ENCODE measurements around the gene SLC26A11.

SLC26A11 gene

DNA sequence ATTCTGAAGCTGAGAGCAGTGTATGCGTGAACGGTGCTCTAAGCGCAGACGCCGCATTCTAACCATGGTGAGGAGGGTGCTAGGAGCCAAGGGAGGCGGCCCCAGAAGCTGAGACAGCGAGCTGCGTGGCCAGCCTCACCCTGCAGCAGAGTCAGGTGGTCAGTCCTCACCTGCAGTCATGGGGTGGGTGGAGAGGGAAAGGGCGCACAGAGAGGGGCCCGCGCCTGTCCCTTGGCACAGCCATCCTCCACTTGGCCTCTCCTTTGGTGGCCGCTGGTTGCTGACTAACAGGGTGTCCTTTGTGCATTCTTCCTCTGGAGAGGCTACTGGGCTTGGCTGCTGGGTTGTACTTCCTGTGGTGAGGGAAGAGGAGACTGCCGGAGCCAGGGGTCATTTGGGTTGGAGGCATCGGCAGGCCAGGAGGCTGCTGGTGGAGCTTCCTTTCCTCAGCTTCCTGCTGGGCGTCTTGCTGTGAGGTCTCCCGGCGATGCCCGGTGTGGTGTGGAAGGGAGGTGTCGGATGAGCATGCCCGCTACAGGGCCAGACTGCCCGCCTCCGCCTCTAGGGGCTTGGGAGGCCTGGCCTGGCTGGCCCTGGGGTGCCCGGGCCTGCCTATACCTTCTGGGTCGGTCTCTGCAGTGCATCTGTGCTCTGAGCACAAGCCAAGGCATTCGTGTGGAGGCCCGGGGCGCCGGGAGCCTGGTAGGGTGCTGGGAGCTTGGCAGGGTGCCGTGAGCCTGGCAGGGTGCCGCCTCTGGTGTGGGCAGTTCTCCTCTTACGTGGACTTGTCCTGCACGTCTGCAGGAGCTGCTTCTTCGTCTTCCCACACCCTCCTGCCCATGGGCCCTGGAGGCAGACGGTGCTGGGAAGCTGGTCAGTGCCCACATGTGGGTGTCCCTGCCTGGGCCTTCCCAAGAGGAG is 57.8 kb downstream of the SLC26A11 start:
- in situ Hi-C loops (cut with MboI; ENCODE audit: low sequenced_read_pairs), result no loop called here

DNA sequence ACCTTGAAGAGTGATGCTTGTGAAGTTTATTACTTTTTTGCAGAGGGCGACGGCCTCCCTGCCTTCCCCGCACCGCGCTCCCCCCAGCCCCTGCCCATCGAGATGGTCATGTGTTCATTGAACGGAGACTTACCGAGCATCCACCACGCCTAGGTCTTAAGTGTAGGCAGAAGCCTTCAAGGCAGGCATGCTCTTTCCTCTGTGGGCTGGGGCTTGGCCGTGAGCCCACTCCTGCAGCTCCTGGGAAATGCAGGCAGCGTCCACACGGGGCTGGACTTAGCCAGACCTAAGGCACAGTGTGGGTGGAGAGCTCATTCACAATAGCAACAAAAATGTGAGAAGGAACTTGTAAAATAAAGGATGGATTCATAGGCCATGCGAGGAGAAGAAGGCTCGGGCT is 59.7 kb downstream of the SLC26A11 start:
- in situ Hi-C loops (cut with MboI; ENCODE audit: low sequenced_read_pairs), result no loop called here

DNA sequence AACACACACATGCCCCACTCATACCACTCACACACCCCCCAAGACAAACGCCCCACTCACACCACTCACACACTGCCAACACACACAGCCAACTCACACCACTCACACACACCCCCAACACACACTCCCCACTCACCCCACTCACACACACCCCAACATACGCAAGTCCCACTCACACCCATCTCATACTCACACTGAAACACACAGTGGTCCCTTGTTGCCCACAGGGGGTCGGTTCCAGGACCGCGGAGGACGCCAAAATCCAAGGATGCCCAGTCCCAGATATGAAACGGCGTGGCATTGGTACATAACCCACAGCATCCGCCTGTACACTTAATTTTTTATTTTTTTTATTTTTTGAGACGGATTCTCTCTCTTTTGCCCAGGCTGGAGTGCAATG is 61.3 kb downstream of the SLC26A11 start:
- in situ Hi-C loops (cut with MboI; ENCODE audit: low sequenced_read_pairs), result no loop called here

DNA sequence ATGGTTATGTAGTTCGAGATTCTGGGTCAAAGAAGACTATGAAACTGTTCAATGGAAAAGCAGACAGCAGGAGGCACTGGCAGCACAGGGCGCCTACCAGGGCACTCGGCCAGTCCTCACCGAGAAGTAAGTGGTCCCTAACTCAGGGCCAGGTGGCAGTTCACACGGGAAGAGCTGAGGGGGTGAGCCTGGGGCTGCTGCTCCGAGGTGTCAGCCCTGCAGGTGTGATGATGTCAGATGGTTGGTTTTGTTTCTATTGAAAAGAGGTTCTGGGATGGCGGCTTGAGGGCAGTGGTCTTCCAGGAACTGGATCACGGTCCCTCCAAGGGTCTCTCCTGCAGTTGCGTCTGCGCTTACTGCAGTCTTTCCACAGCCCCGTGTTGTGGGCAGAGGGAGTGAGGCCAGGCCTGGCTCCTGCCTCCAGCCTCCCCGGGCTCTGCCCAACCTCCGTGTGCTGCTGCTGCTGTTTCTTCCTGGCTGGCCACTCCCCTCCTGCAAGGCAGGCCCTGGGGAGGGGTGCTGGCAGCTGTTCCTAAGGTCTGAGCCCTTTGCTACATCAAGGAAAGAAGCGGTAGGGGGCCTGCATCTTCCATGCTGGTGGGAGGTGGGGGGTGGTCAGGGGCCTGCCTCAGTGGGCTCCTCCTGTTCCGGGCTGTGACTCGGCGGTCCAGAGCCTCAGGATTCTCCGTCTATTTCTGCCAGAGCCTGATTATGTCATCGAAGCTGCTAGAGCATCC is 63.1 kb downstream of the SLC26A11 start:
- in situ Hi-C loops (cut with MboI; ENCODE audit: low sequenced_read_pairs), result no loop called here

DNA sequence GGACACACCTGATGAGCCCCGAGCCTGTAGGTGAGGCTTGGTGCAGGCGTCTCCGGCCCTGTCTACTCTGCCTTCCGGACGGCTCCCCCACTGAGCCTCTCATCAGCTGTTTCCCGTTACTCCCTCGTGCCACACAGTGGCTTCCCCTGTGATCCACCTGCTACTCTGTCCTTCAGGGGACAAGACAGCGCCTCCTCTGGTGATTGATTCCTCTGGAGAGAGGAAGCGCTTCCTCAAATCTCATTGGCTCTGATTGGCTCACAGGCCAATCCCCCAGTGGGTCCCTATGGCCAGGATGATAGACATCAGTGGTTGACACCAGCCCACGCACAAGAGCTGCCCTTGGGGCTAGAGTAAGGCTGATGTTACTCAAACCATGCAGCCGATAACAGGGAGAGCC is 64.4 kb downstream of the SLC26A11 start:
- in situ Hi-C loops (cut with MboI; ENCODE audit: low sequenced_read_pairs), result no loop called here

DNA sequence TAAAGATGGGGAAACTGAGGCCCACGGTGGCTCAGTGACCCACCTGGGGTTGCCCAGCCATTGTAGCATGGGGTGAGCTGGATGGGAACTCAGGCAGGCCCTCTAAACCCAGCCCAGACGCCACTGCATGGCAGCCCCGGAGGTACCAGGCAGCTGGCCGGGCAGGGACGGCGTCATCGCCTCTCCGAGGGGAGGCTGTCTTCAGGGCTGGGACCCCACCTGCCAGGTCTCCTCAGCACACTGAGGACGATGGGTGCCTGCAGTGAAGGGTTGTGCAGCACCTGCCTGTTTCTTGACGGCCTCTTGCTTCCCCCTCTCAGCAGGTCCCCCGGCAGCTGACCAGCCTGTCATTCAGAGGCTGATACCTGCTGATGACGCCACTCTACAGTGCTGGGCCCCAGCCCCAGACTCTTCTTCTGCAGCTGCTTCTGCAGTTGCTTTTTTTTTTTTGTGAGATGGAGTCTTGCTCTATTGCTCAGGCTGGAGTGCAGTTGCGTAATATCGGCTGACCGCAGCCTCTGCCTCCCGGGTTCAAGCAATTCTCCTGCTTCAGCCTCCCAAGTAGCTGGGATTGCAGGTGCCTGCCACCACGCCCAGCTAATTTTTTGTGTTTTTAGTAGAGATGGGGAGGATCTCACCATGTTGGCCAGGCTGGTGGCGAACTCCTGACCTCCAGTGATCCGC is 65.2 kb downstream of the SLC26A11 start:
- in situ Hi-C loops (cut with MboI; ENCODE audit: low sequenced_read_pairs), result no loop called here

DNA sequence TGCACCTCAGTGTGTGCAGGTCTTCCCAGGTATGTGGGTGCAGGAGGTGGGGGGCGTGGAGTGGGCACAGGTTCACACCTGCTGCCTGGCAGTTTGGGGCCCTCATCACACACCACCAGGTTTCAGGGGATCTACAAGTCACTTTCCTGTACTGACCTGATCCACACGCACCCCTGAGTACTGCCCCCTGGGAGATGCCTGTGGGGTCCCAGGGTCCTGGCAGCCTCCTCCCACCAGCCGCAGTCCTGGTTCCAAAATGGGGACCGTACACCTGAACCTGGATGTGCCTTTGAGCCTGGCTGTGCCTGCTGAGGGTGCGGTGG is 66.4 kb downstream of the SLC26A11 start:
- in situ Hi-C loops (cut with MboI; ENCODE audit: low sequenced_read_pairs), result no loop called here

DNA sequence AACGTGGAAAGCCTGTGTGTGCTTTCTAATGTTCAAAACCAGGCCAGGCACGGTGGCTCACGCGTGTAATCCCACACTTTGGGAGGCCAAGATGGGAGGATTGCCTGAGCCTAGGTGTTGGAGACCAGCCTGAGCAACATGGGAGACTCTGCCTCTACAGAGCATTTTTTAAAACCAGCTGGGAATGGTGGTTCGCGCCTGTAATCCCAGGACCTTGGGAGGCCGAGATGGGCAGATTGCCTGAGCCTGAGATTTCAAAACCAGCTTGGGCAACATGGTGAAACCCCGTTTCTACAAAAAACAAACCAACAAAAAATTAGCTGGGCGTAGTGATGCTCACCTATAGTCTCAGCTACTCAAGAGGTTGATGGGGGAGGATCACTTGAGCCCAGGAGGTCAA is 66.8 kb downstream of the SLC26A11 start:
- in situ Hi-C loops (cut with MboI; ENCODE audit: low sequenced_read_pairs), result no loop called here

DNA sequence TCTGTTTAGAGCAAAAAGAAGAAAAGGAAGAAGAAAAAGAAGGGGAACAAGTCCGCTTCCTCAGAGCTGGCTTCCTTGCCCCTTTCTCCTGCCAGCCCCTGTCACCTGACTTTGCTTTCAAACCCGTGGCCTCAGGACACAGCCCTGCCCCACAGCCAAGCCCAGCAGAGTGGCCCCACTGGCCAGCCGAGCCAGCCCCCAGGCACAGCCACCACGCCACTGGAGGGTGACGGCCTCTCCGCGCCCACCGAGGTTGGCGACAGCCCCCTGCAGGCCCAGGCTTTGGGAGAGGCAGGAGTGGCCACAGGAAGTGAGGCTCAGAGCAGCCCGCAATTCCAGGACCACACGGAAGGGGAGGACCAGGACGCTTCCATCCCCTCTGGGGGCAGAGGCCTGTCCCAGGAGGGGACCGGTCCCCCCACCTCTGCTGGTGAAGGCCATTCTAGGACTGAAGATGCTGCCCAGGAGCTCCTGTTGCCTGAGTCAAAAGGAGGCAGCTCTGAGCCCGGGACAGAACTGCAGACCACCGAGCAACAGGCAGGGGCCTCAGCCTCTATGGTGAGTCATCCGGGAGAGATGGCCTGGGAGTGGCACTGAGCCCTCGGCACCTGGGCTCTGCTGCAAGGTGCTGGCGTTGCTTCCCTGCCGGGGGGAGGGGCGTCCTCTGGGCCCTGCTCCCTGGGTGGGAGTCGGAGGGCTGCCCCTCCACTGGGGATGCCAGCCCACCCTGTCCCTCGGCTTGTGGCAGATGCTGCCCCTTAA is 67.8 kb downstream of the SLC26A11 start:
- in situ Hi-C loops (cut with MboI; ENCODE audit: low sequenced_read_pairs), result no loop called here

DNA sequence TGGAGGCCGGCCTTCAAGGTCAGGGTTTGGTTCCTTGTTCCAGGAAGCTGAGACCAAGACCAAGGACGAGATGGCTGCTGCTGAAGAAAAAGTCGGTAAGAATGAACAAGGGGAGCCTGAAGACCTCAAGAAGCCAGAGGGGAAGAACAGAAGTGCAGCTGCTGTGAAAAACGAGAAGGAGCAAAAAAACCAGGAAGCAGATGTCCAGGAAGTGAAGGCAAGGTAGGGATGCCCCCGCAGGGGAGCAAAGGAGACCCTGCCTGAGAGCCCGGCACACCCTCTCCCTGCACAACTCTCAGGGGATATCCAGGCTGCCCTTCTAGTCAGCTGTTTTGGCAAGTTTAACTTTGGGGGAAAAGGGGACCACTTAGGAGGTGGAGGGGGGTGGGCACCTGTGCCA is 69.4 kb downstream of the SLC26A11 start:
- in situ Hi-C loops (cut with MboI; ENCODE audit: low sequenced_read_pairs), result no loop called here

DNA sequence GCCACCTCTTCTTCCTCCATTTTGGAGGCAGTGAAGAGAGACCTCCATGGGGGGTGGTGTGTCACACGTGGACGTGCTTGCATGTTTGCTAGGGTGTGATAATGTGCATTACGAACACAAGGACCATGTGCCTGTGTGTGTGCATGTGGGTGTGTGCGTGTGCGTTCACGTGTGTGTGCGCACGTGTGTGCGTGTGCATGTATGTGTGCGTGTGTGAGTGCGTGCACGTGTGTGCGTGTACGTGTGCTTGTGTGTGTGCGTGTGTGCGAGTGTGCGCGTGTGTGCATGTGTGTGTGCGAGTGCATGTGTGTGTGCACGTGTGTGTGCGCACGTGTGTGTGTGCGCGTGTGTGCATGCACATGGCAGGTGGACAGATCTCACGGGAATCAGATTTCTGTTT is 69.9 kb downstream of the SLC26A11 start:
- in situ Hi-C loops (cut with MboI; ENCODE audit: low sequenced_read_pairs), result no loop called here

DNA sequence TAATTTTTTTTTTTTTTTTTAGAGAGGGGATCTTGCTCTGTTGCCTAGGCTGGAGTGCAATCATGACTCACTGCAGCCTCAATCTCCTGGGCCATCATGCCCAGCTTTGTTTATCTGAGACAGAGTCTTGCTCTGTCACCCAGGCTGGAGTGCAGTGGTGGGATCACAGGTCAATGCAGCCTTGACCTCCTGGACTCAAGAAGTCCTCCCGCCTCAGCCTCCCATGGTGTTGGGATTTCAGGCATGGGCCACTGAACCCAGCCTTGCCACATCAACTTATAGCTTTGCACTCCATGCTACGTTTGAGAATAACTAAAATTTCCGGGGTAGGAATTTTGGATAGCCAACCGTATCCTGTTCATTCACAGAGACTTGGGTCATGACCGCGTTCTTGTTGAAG is 71.0 kb downstream of the SLC26A11 start:
- in situ Hi-C loops (cut with MboI; ENCODE audit: low sequenced_read_pairs), result no loop called here

DNA sequence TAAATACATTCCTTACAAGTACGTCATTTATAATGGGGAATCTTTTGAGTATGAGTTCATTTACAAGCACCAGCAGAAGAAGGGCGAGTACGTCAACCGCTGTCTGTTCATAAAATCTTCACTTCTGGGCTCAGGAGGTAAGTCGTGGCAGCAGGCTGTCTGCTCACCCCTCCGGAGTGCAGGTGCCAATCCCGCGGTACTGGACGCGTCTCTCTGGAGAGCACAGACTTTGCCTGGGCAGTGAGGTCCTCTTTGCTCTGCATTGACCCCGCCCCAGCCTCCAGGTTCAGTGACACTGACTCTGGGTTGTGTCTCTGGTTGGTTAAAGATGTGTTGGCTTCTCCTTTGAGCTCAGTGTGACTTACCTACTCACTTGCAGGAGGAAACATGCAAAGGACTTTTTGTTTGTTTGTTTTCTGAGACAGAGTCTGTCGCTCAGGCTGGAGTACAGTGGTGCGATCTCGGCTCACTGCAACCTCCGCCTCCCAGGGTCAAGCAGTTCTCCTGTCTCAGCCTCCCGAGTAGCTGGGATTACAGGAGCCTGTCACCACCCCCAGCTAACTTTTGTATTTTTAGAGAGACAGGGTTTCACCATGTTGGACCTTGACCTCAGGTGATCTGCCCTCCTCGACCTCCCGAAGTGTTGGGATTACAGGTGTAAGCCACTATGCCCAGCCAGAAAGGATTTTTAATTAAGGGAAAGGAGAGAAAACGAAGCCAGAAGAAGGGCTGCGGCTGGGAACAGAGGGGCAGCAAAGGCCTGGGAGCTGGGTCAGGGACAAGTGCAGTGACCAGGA is 71.7 kb downstream of the SLC26A11 start:
- in situ Hi-C loops (cut with MboI; ENCODE audit: low sequenced_read_pairs), result no loop called here

DNA sequence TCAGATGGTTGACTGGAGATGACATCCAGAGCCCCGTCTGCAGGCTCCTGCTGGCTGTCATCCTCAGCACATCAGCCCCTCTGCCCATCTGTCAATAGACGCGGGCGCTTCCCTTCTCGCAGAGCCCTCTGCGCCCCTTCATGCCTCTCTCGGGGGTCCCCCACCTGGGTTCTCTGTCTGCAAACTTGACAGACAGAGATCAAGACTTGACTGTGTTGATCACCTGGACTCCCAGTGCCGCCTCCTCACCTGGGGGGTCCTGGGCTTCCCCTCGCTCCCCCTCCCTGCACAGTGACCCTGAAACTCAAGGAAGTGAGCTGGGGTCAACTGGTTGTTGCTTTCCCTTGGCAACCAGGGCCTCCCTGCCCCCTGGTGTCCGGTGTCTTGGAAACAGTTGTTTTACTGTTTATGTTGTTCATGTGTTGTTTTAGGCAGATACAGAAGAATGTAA is 72.3 kb downstream of the SLC26A11 start:
- in situ Hi-C loops (cut with MboI; ENCODE audit: low sequenced_read_pairs), result no loop called here

DNA sequence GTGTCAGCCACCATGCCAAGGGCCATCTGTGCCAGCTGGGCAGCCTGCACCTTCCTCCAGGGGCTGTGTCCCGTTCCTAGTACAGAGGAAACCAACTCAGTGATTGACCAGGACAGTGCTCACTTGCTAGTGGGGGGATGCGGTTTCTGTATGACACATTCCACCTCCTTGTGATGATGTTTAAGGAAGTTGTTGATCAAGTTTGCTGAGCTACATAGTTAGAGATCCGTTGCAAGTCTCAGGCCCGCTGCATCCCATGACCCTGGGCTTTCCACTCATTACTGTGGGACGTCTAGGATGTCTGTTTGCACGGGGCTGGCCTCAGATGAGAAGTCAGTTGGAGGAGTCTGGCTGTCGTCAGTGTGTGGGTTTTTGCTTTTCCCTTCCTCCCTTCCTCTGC is 74.0 kb downstream of the SLC26A11 start:
- in situ Hi-C loops (cut with MboI; ENCODE audit: low sequenced_read_pairs), result no loop called here

DNA sequence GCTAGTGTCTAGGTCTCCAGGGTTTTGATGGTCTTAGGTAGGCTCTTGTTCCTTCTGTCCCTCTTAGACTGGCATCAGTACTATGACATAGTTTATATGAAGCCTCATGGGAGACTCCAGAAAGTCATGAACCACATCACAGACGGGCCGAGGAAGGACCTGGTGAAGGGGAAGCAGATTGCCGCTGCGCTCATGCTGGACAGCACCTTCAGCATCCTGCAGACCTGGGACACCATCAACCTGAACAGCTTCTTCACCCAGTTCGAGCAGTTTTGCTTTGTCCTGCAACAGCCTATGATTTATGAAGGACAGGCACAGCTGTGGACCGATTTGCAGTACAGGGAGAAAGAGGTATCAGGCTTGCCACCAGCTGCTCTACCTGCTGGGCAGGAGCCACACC is 74.4 kb downstream of the SLC26A11 start:
- in situ Hi-C loops (cut with MboI; ENCODE audit: low sequenced_read_pairs), result no loop called here

DNA sequence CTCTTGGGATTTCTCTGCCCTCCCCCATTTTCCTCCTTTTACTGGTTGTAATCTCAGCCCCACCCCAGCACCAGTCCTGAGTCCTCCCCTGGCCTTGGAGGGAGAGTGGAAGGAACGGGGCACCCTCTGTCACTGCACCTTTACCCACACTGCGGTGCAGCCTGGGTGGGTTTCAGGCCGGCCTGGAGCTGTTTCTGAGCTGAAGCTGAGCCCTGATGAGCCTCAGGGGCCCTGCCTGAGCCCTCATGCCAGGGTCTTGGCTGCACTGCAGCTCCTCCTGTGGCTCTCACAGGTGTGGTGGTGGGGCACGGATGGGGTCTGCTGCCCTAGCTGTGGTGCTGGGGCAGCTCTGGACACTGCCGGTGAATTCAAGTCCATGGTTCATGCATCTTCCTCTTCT is 74.9 kb downstream of the SLC26A11 start:
- in situ Hi-C loops (cut with MboI; ENCODE audit: low sequenced_read_pairs), result no loop called here

DNA sequence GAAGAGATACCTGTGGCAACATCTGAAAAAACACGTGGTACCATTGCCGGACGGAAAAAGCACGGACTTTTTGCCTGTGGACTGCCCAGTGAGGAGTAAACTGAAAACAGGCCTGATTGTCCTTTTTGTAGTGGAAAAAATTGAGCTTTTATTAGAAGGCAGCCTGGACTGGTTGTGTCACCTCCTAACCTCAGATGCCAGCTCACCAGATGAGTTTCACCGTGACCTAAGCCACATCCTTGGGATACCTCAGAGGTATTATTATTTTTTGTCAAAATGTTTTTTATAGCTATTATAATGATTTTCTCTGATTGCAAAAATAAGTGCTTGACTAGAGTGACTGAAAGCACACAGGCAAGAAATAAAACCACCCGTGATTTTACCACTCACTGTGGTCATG is 75.3 kb downstream of the SLC26A11 start:
- in situ Hi-C loops (cut with MboI; ENCODE audit: low sequenced_read_pairs), result no loop called here

DNA sequence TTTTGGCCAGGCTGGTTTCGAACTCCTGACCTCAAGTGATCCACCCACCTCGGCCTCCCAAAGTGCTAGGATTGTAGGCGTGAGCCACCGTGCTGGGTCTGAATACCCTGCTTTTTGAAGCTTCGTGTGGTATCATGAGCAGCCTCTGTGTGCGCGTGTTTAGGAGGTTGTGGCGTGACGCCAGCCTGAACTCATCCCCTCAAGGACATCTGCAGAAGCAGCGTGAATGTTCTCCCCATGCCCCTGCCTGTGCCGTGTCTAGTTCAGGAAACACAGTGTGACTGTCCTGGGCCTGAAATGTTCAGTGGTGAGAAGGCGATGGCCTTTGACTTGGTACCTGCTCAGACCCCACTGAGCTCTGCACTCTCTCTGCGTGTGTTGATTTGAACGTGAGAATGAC is 76.0 kb downstream of the SLC26A11 start:
- in situ Hi-C loops (cut with MboI; ENCODE audit: low sequenced_read_pairs), result no loop called here

DNA sequence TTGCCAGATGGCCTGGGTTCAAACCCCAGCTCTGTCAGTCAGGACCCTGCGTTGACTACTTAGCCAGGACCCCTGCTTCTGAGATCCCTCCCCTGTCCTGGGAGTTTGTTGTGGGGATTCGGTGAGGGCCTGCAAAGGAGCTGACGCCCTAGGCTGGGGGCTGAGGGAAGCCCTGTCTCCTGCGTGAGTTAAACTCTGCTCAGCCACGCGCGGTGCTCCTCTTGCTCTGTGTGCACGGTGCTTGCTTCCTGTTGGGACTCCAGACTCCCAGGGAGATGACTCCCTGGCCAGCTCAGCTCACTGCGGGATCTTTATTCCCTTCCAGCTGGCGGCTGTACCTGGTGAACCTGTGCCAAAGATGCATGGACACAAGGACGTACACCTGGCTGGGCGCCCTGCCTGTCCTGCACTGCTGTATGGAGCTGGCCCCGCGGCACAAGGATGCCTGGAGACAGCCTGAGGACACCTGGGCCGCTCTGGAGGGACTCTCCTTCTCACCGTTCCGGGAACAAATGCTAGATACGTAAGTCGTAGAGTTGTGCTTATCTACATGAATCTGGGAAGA is 77.9 kb downstream of the SLC26A11 start:
- in situ Hi-C loops (cut with MboI; ENCODE audit: low sequenced_read_pairs), result no loop called here

Data from HL-60/S4 treated with phorbol 12-myristate 13-acetate at 8.2 ng/mL for 4 days and 3 days (cell line).